ENCODE results near the gene EXOC6B.

Gene EXOC6B

GRCh38 chr2:72338076-72338475, 487.8 kb downstream of the EXOC6B start:
- no peak for DNase-seq

GRCh38 chr2:72332720-72333119, 493.1 kb downstream of the EXOC6B start:
- no peak for DNase-seq

DNA sequence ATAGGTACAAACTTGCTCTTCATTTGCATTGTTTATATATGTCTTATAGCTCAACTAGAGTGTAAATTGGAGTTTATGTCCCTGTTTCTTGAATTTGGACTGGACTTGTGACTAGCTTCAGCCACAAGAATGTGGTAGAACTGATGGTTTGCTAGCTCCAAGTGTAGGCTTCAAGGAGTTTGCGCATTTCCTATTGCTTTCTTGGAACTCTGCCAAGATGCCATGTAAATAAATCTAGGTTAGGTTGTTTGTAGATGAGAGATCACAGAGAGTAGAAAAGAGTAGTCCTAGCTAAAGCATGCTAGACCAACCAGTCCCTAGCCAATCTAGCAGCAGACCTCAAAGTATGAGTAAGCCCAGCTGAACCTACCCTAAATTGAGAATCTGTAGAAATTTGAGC, 495.2 kb downstream of the EXOC6B start:
- DNase-seq, result no peak

DNA sequence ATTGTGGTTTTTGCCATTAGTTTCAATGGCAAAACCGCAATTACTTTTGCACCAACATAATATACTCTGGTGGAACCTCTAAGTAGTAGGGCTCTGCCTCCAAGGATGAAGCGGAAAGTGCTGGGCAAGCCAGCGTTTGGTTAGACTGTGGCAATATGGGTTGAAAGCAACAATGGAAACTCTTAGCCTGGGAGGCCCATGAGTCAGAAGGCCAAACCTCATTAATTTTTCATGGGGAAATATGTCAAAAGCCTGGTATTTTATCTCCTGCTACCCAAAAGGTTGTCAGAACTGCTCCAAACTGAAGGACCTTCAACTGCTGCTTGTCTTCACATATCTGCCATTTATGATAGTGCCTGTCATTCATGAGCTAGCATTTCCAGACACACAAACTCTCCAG, 499.1 kb downstream of the EXOC6B start:
- no peak for DNase-seq

GRCh38 chr2:72325592-72326422, 500.0 kb downstream of the EXOC6B start:
- no peak for DNase-seq

GRCh38 chr2:72316774-72317173, 509.1 kb downstream of the EXOC6B start:
- DNase-seq, result no peak

GRCh38 chr2:72300147-72300684, 525.6 kb downstream of the EXOC6B start:
- no peak for DNase-seq

DNA sequence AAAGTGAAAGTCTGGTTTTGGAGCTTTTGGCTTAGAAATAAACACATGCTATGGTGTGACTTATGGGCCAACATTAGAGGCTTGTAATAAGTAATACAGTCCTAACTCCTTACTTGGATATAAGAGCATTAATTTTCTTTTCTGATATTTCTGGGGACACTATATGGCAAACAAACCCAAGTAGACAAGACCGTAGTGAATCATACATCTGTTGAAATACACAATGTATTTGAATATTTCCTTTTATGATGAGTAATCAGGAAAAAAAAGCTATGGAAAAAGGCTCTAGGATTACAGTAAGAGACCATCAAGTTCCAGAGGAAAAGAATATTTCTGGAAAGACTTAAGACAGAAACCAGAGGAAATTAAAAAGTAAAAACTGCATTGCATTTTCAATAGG, 532.2 kb downstream of the EXOC6B start:
- DNase-seq, result no peak

DNA sequence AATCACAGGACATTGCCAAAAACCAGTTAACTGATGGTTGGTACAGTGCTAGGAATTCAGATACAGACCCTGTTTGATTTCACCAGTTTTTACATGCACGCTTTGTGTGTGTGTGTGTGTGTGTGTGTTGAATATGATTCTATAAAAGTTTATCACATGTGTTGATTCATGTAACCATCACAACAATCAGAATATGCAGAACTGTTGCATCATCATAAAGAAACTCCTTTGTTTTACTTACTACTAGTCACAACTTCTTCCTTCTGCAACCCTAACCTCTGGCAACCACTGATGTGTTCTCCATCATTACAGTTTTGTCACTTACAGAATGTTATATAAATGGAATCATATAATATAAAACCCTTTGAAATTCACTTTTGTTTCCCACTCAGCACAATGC, 533.4 kb downstream of the EXOC6B start:
- no peak for DNase-seq

GRCh38 chr2:72291059-72291458, 534.8 kb downstream of the EXOC6B start:
- no peak for DNase-seq

DNA sequence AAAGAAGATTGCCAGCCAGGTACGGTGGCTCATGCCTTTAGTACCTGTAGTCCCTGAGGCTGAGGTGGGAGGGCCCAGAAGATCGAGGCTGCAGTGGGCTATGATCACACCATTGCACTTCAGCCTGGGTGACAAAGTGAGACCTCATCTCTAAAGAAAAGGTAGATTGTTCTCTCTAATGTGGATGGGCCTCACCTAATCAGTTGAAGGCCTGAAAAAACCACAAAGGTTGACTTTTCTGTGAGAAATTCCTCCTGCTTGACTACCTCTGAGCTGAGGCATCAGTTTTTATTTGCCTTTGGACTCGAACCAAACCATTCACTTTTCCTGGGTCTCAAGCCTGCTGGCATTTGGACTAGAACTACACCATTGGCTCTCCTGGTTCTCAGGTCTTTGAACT, 536.1 kb downstream of the EXOC6B start:
- no peak for DNase-seq

GRCh38 chr2:72289283-72289682, 536.5 kb downstream of the EXOC6B start:
- no peak for DNase-seq

DNA sequence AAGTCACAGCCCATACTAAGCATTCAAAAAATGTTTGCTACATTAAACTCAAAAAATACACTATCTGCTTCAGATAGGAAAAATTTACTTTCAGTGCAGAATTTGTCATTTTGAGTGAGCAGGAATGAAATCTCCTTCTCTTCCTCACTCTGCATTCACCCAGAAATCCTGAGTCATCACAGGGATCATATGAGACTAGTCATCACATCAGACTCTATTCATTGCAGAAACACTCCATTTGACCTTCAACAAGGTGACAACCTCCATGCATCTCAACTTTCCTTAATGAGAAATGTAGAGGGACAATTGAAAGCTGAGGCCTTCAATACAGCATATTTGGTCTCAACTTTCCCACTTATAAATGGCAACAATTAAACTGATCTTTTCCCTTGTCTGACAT, 547.8 kb downstream of the EXOC6B start:
- DNase-seq, result no peak

- no peak for DNase-seq
Measured at GRCh38 chr2:72276876-72277275, 549.0 kb downstream of the EXOC6B start.

DNA sequence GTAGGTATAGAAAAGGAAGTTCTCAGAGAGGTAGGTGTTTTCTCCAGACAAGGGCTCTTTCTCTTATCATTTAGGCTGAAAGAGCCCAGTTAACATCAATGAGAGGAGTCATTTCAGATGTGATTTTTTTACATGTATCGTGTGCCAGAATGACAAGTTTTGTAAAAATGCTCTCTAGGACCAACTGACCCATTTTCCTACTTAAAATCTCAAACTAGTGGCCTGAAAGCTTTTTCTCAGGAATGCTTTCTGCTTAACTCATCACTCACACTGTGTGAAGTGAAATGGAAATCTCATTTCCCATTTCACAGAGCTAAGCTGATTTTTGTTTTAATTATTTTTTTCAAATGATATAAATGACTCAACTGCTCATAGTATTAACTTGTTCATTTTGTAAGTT, 549.5 kb downstream of the EXOC6B start:
- DNase-seq, result no peak

DNA sequence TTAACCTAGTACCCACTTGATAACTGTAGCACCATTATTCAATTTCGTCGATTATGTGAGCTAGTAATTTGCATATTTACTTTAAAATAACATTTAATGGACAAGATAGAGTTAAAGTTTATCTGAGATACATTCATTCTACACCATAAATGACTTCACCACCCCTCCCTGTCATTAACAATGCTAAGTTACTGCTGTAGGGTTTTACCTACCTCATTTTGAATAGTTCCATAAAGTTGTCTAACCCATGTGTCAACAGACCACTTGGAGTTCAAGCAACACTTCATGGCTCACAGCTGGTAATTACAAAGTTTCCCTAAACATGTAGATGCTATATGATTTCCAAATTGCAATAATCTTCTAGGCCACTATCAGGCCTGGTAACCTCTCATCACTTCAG, 550.7 kb downstream of the EXOC6B start:
- DNase-seq, result no peak

- DNase-seq, result no peak
Measured at GRCh38 chr2:72274380-72274797, 551.4 kb downstream of the EXOC6B start.

DNA sequence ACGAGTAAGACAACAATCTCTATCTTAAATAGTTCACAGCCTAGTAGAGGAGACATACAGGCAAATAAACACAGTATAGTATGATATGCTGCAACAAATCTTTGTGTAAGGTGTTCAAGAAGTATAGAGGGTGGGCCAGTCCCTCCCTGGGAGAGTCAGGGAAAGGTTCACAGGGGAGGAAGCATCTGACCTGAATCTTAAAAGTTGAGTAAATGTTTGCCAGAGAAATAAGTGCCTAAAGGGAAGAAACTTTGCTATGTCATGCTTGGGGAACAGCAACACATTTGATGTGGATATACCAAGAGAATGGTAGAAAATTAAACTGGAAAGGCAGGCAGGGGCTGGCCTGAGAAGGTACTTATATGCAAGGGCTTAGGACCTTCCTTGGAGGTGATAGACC, 552.4 kb downstream of the EXOC6B start:
- DNase-seq, result no peak

GRCh38 chr2:72271766-72272641, 553.8 kb downstream of the EXOC6B start:
- peak; percentile 50 for DNase-seq

DNA sequence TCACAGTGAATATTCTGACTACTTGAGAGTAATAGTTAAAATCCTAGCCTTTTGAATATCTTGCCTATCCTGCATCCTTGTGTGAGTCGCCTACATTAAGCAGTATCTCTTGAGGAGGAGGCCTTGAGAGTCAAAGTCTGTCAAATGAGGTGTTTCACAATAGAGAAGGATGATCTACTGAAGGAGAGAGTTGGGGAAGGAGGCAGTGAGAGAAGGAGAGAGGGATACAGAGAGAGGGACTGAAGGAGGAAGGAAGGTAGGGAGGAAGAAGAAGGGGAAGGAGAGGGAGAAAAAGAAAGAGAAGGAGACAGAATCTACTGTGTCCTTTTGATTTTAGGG, 554.6 kb downstream of the EXOC6B start:
- no peak for DNase-seq

- DNase-seq, result no peak
Measured at GRCh38 chr2:72270556-72271275, 555.1 kb downstream of the EXOC6B start.

DNA sequence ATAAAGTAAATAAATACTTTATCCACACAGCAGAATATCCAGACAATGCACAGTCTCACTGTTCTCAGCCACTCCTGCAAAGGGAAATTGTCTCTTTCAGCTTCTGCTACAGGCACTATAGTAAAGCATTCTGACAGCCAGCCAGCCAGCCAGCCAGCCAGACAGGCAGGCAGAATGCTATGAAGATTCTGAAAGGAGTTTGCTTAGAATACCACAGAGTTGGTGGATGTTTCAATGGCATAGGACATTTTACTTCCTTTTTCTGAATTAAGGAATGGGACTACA, 562.1 kb downstream of the EXOC6B start:
- no peak for DNase-seq

DNA sequence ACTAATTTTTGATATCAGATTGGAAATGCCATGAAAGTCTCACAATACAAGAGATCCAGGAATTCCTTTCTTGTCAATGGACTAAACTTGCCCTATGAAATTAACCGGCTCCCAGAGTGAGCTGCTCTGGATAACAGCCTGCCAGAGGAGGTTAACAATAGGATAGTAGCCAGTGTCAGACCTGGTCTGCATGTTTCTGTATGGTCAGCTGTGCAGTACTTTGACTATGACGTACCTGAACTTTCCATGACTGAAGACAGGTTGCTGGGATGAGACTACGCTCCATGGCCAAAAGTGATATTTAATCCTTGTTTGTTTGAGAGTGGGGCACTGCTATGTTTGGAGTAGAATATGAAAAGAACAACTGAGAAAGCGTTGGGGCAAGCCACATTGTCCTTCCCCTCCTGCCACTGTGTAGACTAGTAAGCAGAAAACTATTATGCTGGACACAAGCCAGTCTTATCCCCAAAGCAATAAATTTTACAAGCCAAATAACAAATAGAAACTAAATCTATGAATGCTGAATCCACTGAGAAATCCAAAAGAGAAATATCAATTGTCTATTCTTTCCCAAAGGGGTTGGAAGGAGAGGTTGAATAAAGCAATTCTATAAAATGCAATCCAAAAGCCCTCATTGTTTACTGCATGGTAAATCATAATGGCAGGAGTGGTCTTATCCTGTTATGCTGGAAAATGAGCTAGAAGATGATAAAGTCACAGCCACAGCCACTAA, 562.6 kb downstream of the EXOC6B start:
- no peak for DNase-seq

Data from eye (tissue), 1 donor.